NT2/D1 (cell line): ENCODE measurements around the gene MORN1.

Experiments used
- DNase-seq: peaks from one replicate; pipeline ENCODE4 v3.0.0-alpha.2; 2011; ENCODE audit warnings: low read depth, low spot score
- H3K27me3 ChIP-seq: 2 replicates; pipeline ENCODE4 v1.6.0; 2011; ENCODE audit warnings: mild to moderate bottlenecking; ENCODE audit not compliant: insufficient read length, insufficient read depth
- H3K36me3 ChIP-seq: 2 replicates; pipeline ENCODE4 v1.6.1; 2011; ENCODE audit warnings: mild to moderate bottlenecking, low read length, mixed read lengths; ENCODE audit not compliant: insufficient read depth, insufficient read length
- H3K4me1 ChIP-seq: 2 replicates; pipeline ENCODE4 v1.5.1; 2011; ENCODE audit not compliant: insufficient read depth, insufficient read length
- H3K4me3 ChIP-seq: 2 replicates; pipeline ENCODE4 v1.5.1; 2011; ENCODE audit warnings: low read depth; ENCODE audit not compliant: insufficient read length
- H3K9ac ChIP-seq: 2 replicates; pipeline ENCODE4 v1.6.0; 2011; ENCODE audit warnings: low read depth; ENCODE audit not compliant: insufficient read length
- H3K9me3 ChIP-seq: 2 replicates; pipeline ENCODE4 v1.5.1; 2011; ENCODE audit warnings: mild to moderate bottlenecking, low read length; ENCODE audit not compliant: insufficient read depth
- SUZ12 ChIP-seq: IDR thresholded peaks from 2 replicates; pipeline ENCODE4 v1.6.1; 2011; ENCODE audit not compliant: insufficient read length, insufficient read depth; ENCODE audit errors: extremely low read depth
- YY1 ChIP-seq: IDR thresholded peaks from 2 replicates; pipeline ENCODE4 v1.6.1; 2011; ENCODE audit not compliant: insufficient read length, insufficient read depth
- ZNF274 ChIP-seq: IDR thresholded peaks from 2 replicates; pipeline ENCODE4 v1.6.1; 2011; ENCODE audit warnings: mild to moderate bottlenecking, low read depth, low read length

Gene MORN1

GRCh38 chr1:2274231-2274928, 117.0 kb downstream of the MORN1 start:
- H3K9me3 ChIP-seq, result no peaks in the 10 kb centered on the region
- no peak overlapping the region for H3K9ac ChIP-seq
- TF ChIP-seq YY1 (no peak), SUZ12 (no peak), ZNF274 (no peak)
- H3K4me3 ChIP-seq, result no peak overlapping the region
- H3K27me3 ChIP-seq, result no peaks in the 10 kb centered on the region
- peaks cover 42% of the 10 kb centered on the region for H3K4me1 ChIP-seq
- no peak for DNase-seq
- H3K36me3 ChIP-seq, result peaks cover 13% of the 10 kb centered on the region

GRCh38 chr1:2273401-2274090, 117.8 kb downstream of the MORN1 start:
- Histone ChIP-seq H3K4me3 (no peak overlapping the region), H3K4me1 (peaks cover 42% of the 10 kb centered on the region), H3K27me3 (no peaks in the 10 kb centered on the region), H3K36me3 (peaks cover 13% of the 10 kb centered on the region), H3K9ac (no peak overlapping the region), H3K9me3 (no peaks in the 10 kb centered on the region)
- DNase-seq, result no peak
- TF ChIP-seq SUZ12 (no peak), ZNF274 (no peak), YY1 (no peak)

GRCh38 chr1:2272686-2273400, 118.5 kb downstream of the MORN1 start:
- Histone ChIP-seq H3K4me1 (peaks cover 41% of the 10 kb centered on the region), H3K27me3 (no peaks in the 10 kb centered on the region), H3K36me3 (peaks cover 10% of the 10 kb centered on the region), H3K9ac (peak overlapping the region; percentile 3), H3K4me3 (no peak overlapping the region), H3K9me3 (no peaks in the 10 kb centered on the region)
- DNase-seq, result no peak
- TF ChIP-seq YY1, result no peak
- no peak for TF ChIP-seq ZNF274
- no peak for TF ChIP-seq SUZ12

GRCh38 chr1:2271841-2272655, 119.3 kb downstream of the MORN1 start:
- Histone ChIP-seq H3K27me3 (no peaks in the 10 kb centered on the region), H3K4me3 (no peak overlapping the region), H3K9me3 (no peaks in the 10 kb centered on the region), H3K4me1 (peaks cover 41% of the 10 kb centered on the region), H3K36me3 (peaks cover 6% of the 10 kb centered on the region), H3K9ac (no peak overlapping the region)
- no peak for DNase-seq
- no peak for TF ChIP-seq ZNF274
- no peak for TF ChIP-seq YY1
- TF ChIP-seq SUZ12, result no peak
